Measurements from ENCODE around the gene ODF2L.
A peak's percentile ranks its signal among the peaks of the same experiment; 100 is the strongest.

ODF2L gene

GRCh38 chr1:86395751-86396497 lies at the start of gene ODF2L:
Gene ODF2L (minus strand): TSS chr1:86396323. CDS start chr1:86387027, 9,296 bp downstream.
- peak; percentile 52 for DNase-seq

GRCh38 chr1:86445919-86446318 lies 49.8 kb upstream of the ODF2L start:
- no peak for DNase-seq

GRCh38 chr1:86441997-86442396 lies 45.9 kb upstream of the ODF2L start:
- no peak for DNase-seq

GRCh38 chr1:86441581-86441980 lies 45.5 kb upstream of the ODF2L start:
- no peak for DNase-seq

GRCh38 chr1:86436041-86436440 lies 39.9 kb upstream of the ODF2L start:
- no peak for DNase-seq

- DNase-seq, result no peak
Observed at GRCh38 chr1:86435327-86435726, 39.2 kb upstream of the ODF2L start.

- no peak for DNase-seq
Observed at GRCh38 chr1:86434059-86434458, 37.9 kb upstream of the ODF2L start.

GRCh38 chr1:86430376-86430775 lies 34.3 kb upstream of the ODF2L start:
- no peak for DNase-seq

GRCh38 chr1:86429835-86430234 lies 33.7 kb upstream of the ODF2L start:
- DNase-seq, result no peak

- DNase-seq, result no peak
Observed at GRCh38 chr1:86429122-86429725, 33.1 kb upstream of the ODF2L start.

GRCh38 chr1:86423873-86424272 lies 27.8 kb upstream of the ODF2L start, which contains the start of gene CLCA2:
Gene CLCA2 (plus strand): TSS chr1:86424171. CDS start chr1:86424248, 77 bp downstream.
- no peak for DNase-seq

GRCh38 chr1:86423473-86423872 lies 27.4 kb upstream of the ODF2L start:
- DNase-seq, result no peak

GRCh38 chr1:86421601-86422280 lies 25.6 kb upstream of the ODF2L start:
- no peak for DNase-seq

GRCh38 chr1:86419277-86419903 lies 23.3 kb upstream of the ODF2L start:
- no peak for DNase-seq

- no peak for DNase-seq
Observed at GRCh38 chr1:86416343-86416742, 20.2 kb upstream of the ODF2L start.

GRCh38 chr1:86410879-86411278 lies 14.8 kb upstream of the ODF2L start:
- no peak for DNase-seq

- DNase-seq, result no peak
Observed at GRCh38 chr1:86409416-86410021, 13.4 kb upstream of the ODF2L start.

- no peak for DNase-seq
Observed at GRCh38 chr1:86396498-86396890, 371 bp upstream of the ODF2L start.

- no peak for DNase-seq
Observed at GRCh38 chr1:86394416-86394815, 1.7 kb downstream of the ODF2L start.

- DNase-seq, result no peak
Observed at GRCh38 chr1:86389307-86389706, 6.8 kb downstream of the ODF2L start.

- DNase-seq, result no peak
Observed at GRCh38 chr1:86388777-86389176, 7.3 kb downstream of the ODF2L start.

GRCh38 chr1:86387916-86388627 lies 8.1 kb downstream of the ODF2L start:
- DNase-seq, result no peak

Measured in NCI-H1694 treated with DMSO at 0.1 percent for 48 hours (cell line).